ENCODE data around the gene PRG2. TPM values are rescaled to one million over a fixed set of nuclear protein-coding genes. Genes with fewer than 3 reads are reported as not detected.

The PRG2 gene
- total and polyA plus RNA-seq, 2 experiments from 2014 or later: not detected

DNA sequence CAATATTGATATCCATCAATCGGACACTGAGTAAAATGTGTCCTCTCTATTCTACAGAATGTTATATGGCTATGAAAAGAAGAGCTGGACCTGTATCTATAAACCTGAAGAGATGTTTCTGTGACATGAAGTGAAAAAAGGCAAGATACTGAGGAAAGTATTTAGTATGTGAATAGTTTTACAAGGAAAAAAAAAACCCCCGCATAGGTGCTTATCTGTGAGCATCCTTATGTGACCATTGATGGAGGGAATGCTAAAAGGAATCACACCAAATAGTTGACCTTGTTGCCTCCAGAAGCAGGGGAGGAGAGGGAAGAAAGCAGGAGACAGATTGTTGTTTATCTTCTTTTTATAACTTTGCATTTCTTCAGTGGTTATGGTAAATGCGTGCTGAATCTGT lies 661 bp upstream of the PRG2 start:
- DNase-seq (ENCODE audit: low spot score): no peak
- no peaks in the 10 kb centered on the region for H3K36me3 ChIP-seq (replicated peaks; ENCODE audit: insufficient read depth, low read depth)
- no peak overlapping the region for H3K4me2 ChIP-seq
- TF ChIP-seq CTCF (IDR thresholded peaks at IDR 0.05; ENCODE audit: poor library complexity) (no peak), EZH2 (IDR thresholded peaks at IDR 0.05; ENCODE audit: borderline replicate concordance) (no peak), EZH2phosphoT487 (IDR thresholded peaks at IDR 0.05; ENCODE audit: low read depth, severe bottlenecking, unreplicated experiment) (no peak)
- no peak overlapping the region for H2AFZ ChIP-seq
- no peaks in the 10 kb centered on the region for H3K4me1 ChIP-seq (ENCODE audit: insufficient read depth)
- no peaks in the 10 kb centered on the region for H3K9me3 ChIP-seq (ENCODE audit: low read depth)
- H3K27me3 ChIP-seq: peaks cover 11% of the 10 kb centered on the region
- no peaks in the 10 kb centered on the region for H3K79me2 ChIP-seq
- no peak overlapping the region for H3K4me3 ChIP-seq
- WGBS (ENCODE audit: low lambda C conversion rate, missing lambda C conversion rate): 86% methylated on average over 3 of the region's 3 CpGs
- no peaks in the 10 kb centered on the region for H3K9me2 ChIP-seq (replicated peaks; ENCODE audit: insufficient read depth)
- H3K27ac ChIP-seq: no peak overlapping the region
- H4K20me1 ChIP-seq (ENCODE audit: insufficient read depth, poor library complexity, severe bottlenecking): no peaks in the 10 kb centered on the region

DNA sequence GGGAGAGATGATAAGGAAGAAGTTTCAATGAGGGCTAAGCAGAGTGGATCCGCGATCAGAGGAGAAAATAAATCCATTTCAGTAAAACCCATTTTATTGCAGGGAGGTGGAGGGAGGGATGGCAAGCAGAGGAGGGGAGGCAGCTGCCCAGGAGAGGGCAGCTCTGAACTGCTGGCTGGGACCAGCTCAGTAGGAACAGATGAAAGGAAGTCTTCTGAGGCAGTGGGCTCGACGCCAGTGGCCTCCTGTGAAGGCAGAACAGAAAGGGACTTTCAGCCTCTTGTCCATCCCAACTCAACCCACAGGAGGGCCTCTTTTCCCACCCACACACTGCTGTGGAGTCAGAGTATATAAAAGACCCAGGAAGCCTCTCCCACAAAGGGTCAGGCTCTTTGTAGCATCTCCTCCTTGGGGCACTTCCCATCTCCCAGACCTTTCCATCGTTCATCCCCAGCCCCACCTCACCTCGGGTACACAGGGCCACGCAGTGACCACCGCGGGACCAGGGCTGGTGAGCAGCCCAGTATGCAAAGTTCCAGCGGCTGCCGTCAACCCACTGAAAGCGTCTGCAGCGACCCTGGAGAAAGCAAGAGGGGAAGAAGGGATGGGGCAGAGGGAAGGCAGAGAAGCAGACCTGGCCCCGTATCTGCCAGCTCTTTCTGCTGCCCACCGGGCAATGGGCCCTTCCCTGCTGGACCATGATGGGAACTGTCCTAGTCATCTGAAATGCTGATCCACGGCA lies 3.0 kb downstream of the PRG2 start:
- Histone ChIP-seq H3K4me1 (ENCODE audit: insufficient read depth) (no peaks in the 10 kb centered on the region), H3K4me2 (no peak overlapping the region), H3K9me3 (ENCODE audit: low read depth) (no peaks in the 10 kb centered on the region), H3K27me3 (peaks cover 11% of the 10 kb centered on the region), H3K9me2 (replicated peaks; ENCODE audit: insufficient read depth) (no peaks in the 10 kb centered on the region), H4K20me1 (ENCODE audit: insufficient read depth, poor library complexity, severe bottlenecking) (no peaks in the 10 kb centered on the region), H3K27ac (no peak overlapping the region), H3K79me2 (no peaks in the 10 kb centered on the region), H3K4me3 (no peak overlapping the region), H2AFZ (no peak overlapping the region), H3K36me3 (replicated peaks; ENCODE audit: insufficient read depth, low read depth) (no peaks in the 10 kb centered on the region)
- 87% methylated on average over 16 of the region's 16 CpGs for WGBS (ENCODE audit: low lambda C conversion rate, missing lambda C conversion rate)
- DNase-seq (ENCODE audit: low spot score): no peak
- TF ChIP-seq EZH2 (IDR thresholded peaks at IDR 0.05; ENCODE audit: borderline replicate concordance) (no peak), EZH2phosphoT487 (IDR thresholded peaks at IDR 0.05; ENCODE audit: low read depth, severe bottlenecking, unreplicated experiment) (no peak), CTCF (IDR thresholded peaks at IDR 0.05; ENCODE audit: poor library complexity) (no peak)

GRCh38 chr11:57386178-57386940 lies 4.1 kb downstream of the PRG2 start:
- Histone ChIP-seq H4K20me1 (ENCODE audit: insufficient read depth, poor library complexity, severe bottlenecking) (no peaks in the 10 kb centered on the region), H3K9me3 (ENCODE audit: low read depth) (no peaks in the 10 kb centered on the region), H3K27me3 (peaks cover 11% of the 10 kb centered on the region), H3K27ac (no peak overlapping the region), H3K79me2 (no peaks in the 10 kb centered on the region), H3K36me3 (replicated peaks; ENCODE audit: insufficient read depth, low read depth) (no peaks in the 10 kb centered on the region), H2AFZ (no peak overlapping the region), H3K4me2 (no peak overlapping the region), H3K9me2 (replicated peaks; ENCODE audit: insufficient read depth) (no peaks in the 10 kb centered on the region), H3K4me1 (ENCODE audit: insufficient read depth) (no peaks in the 10 kb centered on the region), H3K4me3 (no peak overlapping the region)
- 79% methylated on average over 5 of the region's 5 CpGs for WGBS (ENCODE audit: low lambda C conversion rate, missing lambda C conversion rate)
- TF ChIP-seq EZH2phosphoT487 (IDR thresholded peaks at IDR 0.05; ENCODE audit: low read depth, severe bottlenecking, unreplicated experiment) (no peak), EZH2 (IDR thresholded peaks at IDR 0.05; ENCODE audit: borderline replicate concordance) (no peak), CTCF (IDR thresholded peaks at IDR 0.05; ENCODE audit: poor library complexity) (no peak)
- DNase-seq (ENCODE audit: low spot score): no peak
